ENCODE data around the gene CARD11.

- TF ChIP-seq POLR2A (IDR thresholded peaks at IDR 0.05; ENCODE audit: low read length) (no peak), GATA1 (IDR thresholded peaks at IDR 0.05; ENCODE audit: low read depth, low read length) (no peak)
Measured at GRCh38 chr7:2886900-2887299, 156.8 kb downstream of the CARD11 start.
